Measurements from ENCODE around the gene SLC8B1.

Gene SLC8B1

GRCh38 chr12:113334786-113335539, at the start of gene SLC8B1:
TSS of gene SLC8B1 (minus strand) at chr12:113335109. CDS start at chr12:113332878, 2,231 bp downstream.
- DNase-seq = peak; percentile 89

DNA sequence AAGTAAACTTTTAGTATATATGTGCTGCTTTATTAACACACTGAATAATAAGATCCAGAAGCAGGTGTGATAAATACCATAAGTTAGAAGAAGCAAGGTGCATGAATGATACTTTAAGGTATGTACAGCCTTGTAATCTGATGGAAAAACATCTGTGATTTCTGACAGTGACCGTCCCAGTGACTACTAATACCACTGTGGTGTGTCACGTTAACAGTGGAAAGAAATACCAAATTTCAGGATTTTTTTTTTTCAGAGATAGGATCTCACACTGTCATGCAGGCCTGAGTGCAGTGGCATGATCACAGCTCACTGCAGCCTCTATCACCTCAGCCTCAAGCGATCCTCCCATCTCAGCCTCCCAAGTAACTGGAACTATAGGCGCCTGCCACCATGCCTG, 47.3 kb upstream of the SLC8B1 start:
- no peak for DNase-seq

DNA sequence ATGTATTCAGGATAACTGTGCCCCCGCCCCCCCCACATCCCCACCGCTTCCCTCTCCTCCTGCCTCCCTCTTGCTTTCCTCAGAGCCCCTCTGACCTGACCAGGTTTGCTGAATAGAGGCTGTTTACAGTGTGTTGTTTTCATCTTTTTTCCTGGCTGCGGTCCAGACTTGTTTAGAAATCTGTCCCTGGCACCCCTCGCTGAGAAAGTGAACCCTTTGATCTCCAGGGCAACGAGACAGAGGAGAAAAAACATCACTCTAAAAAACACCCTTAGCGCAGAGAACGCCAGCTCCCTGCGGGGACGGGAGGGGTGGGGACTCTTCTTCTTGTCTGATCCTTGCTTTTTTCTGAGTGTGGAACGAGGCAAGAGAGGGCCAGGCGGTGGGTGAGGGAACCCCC, 46.3 kb upstream of the SLC8B1 start:
- no peak for DNase-seq

- no peak for DNase-seq
These were observed 43.4 kb upstream of the SLC8B1 start for GRCh38 chr12:113378291-113378690.

DNA sequence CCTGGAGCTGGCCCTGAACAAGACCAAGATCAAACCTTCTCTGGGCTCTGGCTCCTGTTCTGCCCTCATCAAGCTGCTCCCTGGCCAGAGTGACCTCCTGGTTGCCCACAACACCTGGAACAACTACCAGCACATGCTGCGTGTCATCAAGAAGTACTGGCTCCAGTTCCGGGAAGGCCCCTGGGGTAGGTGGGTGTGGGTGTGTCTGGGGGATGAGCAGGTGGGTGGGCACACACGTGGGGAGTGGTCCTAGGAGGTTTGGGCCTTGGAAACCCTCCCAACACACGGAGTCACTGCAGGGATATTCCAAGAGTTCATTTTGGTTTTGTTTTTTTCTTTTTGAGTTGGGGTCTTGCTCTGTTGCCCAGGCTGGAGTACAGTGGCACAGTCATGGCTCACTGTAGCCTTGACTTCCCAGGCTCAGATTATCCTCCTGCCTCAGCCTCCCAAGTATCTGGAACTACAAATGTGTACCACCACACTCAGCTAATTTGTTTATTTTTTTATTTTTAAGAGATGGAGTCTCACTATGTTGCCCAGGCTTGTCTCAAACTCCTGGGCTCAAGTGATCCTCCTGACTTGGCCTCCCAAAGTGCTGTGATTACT, 40.0 kb upstream of the SLC8B1 start:
- DNase-seq = no peak

DNA sequence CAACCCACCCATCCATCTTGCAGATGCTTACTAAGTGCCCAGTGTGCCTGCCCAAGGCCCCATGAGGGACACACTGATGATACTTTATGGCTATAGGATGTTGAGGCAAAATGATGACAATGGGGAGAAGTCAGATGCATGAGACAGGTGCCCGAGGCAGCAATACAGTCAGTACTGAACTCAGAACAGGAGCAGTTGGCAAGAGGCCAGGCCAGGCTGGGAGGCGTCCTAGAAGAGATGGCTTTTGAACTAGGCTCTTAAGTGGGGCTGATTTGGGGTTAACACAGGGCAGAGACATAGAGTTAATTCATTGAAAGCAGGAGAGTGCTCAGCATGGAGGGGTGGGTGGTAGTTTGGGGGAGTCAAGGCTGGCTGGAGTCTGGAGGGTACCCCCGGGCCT, 39.1 kb upstream of the SLC8B1 start:
- no peak for DNase-seq

GRCh38 chr12:113373440-113373839, 38.5 kb upstream of the SLC8B1 start:
- no peak for DNase-seq

DNA sequence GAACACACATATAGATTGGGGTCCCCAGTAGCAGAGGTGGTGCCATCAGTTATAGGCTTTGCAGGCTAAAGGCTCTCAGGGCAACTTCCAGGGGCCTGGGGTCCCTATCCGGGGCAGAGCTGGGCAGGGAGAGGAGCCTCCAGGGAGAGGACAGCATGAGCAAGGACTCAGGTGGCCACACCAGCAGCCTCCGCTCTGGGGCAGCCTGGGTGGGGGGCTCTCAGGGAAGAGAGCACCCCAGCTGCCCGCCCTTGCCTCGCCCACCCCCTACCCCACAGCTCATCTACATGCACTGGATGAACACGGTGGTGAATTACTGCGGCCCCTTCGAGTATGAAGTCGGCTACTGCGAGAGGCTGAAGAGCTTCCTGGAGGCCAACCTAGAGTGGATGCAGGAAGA, 37.5 kb upstream of the SLC8B1 start:
- no peak for DNase-seq

DNA sequence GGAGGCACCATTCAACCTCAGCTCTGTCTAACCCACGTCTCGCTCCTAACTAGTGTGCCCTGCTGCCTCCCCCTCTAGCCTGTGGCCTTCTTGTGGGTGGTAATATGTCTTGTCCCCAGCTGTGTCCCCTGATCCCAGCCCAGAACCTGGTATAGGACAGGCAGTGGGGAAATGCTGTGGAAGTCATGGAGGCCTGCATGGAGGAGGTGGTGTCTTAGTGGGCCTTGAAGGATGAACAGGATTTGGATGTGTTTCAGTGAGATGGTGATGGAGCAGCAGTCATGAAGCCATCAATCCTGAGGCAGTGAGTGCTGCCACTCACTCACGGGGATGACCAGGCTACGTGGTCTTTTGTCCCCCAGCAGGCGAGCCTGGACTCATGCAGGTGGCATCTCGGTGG, 36.9 kb upstream of the SLC8B1 start:
- no peak for DNase-seq

GRCh38 chr12:113370923-113371682, 36.2 kb upstream of the SLC8B1 start:
- no peak for DNase-seq

- no peak for DNase-seq
These were observed 34.6 kb upstream of the SLC8B1 start for GRCh38 chr12:113369391-113369985.

GRCh38 chr12:113368331-113368730, 33.4 kb upstream of the SLC8B1 start:
- DNase-seq = no peak

DNA sequence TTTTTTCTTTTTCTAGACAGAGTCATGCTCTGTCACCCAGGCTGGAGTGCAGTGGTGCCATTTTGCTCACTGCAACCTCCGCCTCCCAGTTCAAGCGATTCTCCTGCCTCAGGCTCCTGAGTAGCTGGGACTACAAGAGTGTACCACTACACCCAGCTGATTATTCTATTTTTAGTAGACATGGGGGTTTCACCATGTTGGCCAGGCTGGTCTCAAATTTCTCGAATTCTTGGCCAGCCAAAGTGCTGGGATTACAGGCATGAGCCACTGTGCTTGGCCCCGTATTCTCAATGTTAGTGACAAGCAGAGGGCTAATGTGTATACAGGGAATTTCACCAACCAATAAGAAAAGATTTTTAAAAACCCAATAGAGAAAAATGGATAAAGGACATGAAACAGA, 31.9 kb upstream of the SLC8B1 start:
- no peak for DNase-seq

- no peak for DNase-seq
These were observed 30.9 kb upstream of the SLC8B1 start for GRCh38 chr12:113365639-113366395.

GRCh38 chr12:113364698-113365097, 29.8 kb upstream of the SLC8B1 start:
- no peak for DNase-seq

DNA sequence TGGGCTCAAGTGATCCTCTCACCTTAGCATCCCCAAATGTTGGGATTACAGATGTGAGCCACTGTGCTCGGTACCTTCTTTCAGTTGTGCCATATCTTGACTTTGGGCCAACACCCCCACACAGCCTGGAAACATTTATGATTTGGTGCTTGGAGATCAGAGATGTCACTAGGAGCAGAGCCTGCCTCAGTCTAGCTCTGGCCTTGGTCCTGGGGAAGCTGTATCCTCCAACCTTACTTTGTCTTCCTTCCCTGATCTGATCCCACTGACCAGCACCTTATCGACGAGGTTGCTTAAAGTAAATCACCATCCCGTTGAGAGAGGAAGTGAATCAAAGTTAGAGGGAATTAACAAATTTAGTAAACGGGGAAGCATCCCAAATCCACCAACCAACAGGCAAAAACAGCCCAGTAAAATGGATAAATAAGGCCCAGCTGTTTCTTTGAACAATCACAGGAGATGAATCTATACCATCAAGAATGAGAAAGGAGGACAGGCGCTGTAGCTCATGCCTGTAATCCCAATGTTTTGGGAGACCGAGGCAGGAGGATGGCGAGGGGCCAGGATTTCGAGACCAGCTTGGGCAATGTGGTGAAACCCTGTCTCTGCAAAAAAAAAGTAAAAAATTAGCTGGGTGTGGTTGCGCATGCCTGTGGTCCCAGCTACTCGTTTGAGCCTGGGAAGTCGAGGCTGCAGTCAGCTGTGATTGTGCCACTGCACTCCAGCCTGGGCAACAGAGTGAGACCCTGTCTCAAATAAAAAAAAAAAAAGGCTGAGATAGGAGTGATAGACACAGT, 26.9 kb upstream of the SLC8B1 start:
- DNase-seq = no peak

- no peak for DNase-seq
These were observed 25.2 kb upstream of the SLC8B1 start for GRCh38 chr12:113359939-113360748.

DNA sequence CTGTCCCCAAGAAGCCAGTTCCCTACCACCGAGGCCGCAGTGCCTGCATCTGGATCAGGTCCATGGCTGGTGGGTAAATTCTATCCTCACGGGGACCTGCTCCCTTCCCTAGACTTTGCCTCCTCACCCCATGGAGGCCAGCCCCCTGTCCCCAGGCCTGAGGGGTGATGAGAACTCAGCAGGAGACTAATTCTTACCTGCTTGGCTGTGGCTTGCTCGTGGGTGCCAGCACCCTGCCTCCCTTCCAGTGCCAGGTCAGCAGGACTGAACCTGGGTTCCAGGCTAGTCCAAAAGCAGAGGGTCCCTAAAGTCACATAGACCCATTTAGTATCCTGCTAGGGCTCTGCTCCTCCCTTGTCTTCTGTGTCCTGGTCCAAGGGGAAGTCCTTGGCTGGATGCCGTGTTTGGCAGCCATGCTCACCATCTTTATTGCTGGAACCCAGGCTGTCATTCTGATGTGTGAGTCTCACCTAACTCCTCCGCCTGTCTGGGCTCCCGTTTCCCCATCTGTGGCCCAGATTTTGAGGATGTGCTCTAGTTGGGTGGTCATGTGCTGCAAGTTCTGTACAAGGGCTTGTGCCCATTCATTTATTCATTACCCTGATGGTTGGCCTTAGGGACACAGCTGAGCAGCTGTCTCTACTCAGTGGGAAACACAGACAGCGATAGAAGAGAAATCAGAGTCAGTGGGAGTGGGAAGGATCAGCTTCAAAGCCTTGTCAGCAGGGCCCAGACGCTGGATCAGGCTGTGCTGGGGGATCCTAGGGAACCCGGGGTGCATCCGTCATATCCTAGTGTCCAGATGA, 24.4 kb upstream of the SLC8B1 start:
- no peak for DNase-seq

DNA sequence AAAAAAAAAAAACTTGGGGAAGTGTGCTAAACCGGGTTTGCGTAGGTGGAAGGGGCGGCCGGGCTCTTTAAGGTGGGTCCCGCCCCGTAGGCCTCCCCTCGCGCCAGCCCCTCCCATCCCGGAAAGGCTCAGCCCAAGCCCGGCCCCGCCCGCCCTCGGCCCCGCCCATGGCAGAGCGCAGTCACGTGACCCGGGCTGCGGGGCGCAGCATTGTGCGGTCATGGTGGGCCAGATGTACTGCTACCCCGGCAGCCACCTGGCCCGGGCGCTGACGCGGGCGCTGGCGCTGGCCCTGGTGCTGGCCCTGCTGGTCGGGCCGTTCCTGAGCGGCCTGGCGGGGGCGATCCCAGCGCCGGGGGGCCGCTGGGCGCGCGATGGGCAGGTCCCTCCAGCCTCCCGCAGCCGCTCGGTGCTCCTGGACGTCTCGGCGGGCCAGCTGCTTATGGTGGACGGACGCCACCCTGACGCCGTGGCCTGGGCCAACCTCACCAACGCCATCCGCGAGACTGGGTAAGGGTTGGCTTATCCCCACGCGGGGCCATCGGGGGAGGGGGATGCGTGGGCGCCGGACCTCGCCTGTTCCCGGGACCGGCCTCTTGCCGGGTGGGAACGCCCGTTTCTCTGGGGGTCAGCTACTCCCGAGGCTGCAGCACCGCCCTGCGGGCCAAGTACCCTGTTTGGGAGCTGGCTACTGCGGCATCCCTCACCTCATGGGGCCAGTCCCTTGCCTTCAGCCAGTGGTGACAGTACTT, 23.6 kb upstream of the SLC8B1 start, which contains the start of gene PLBD2:
Gene PLBD2 (plus strand): TSS at position 207 of the 752 bp plus-strand sequence. CDS start 14 bp downstream, at position 221.
- peak; percentile 93 for DNase-seq
